SH-SY5Y (cell line): Measurements from ENCODE around the gene DLEU7.

ENCODE experiments used
- GATA2 ChIP-seq: IDR thresholded peaks from 2 replicates; pipeline ENCODE4 v1.6.1; 2011; ENCODE audit warnings: mild to moderate bottlenecking, low read depth, low read length
- GATA3 ChIP-seq: IDR thresholded peaks from 2 replicates; pipeline ENCODE4 v1.6.1; 2011; ENCODE audit warnings: low read depth, mild to moderate bottlenecking, low read length, moderate library complexity

- TF ChIP-seq GATA3 (no peak), GATA2 (no peak)
These were observed 59.7 kb downstream of the DLEU7 start for GRCh38 chr13:50783717-50784290.
